Endodermal cell (in vitro differentiated cells): Measurements from ENCODE around the gene MMP2. TPM values are rescaled to one million over a fixed set of nuclear protein-coding genes. Genes with fewer than 3 reads are reported as not detected.

Experiments used
- DNase-seq: peaks from one replicate; pipeline ENCODE4 v3.0.0-alpha.2; 2017
- H3K27ac ChIP-seq: 2 replicates; pipeline ENCODE4 v1.5.1; 2013; ENCODE audit warnings: mild to moderate bottlenecking, low read depth, low read length, moderate library complexity
- H3K27me3 ChIP-seq: 2 replicates; pipeline ENCODE4 v1.6.1; 2013; ENCODE audit warnings: mild to moderate bottlenecking, low read length, moderate library complexity; ENCODE audit not compliant: insufficient read depth, control insufficient read depth, poor library complexity, severe bottlenecking
- H3K36me3 ChIP-seq: 2 replicates; pipeline ENCODE4 v1.7.0; 2013; ENCODE audit warnings: mild to moderate bottlenecking, low read length, moderate library complexity; ENCODE audit not compliant: control insufficient read depth, insufficient read depth
- H3K4me1 ChIP-seq: one replicate; pipeline ENCODE4 v1.7.0; 2013; ENCODE audit warnings: low read length; ENCODE audit not compliant: control insufficient read depth, insufficient read depth
- H3K4me3 ChIP-seq: 2 replicates; pipeline ENCODE4 v1.5.1; 2013; ENCODE audit warnings: mild to moderate bottlenecking, low read length, moderate library complexity
- H3K9ac ChIP-seq: 2 replicates; pipeline ENCODE4 v1.6.1; 2013; ENCODE audit warnings: mild to moderate bottlenecking, low read length, moderate library complexity; ENCODE audit not compliant: poor library complexity, severe bottlenecking; ENCODE audit errors: extremely low read depth
- H3K9me3 ChIP-seq: 2 replicates; pipeline ENCODE4 v1.6.1; 2013; ENCODE audit warnings: mild to moderate bottlenecking, low read length, moderate library complexity; ENCODE audit not compliant: control insufficient read depth
- H3K27ac Mint-ChIP-seq: 2 replicates; pipeline ENCODE4 v1.8.0; 2020; ENCODE audit warnings: mixed read lengths
- H3K27me3 Mint-ChIP-seq: 2 replicates; pipeline ENCODE4 v1.8.0; 2021; ENCODE audit warnings: mild to moderate bottlenecking, mixed read lengths; ENCODE audit not compliant: insufficient read depth
- H3K36me3 Mint-ChIP-seq: 2 replicates; pipeline ENCODE4 v1.8.0; 2020; ENCODE audit warnings: low read depth, mixed read lengths
- H3K4me1 Mint-ChIP-seq: 2 replicates; pipeline ENCODE4 v1.8.0; 2020; ENCODE audit warnings: mixed read lengths
- H3K4me3 Mint-ChIP-seq: 2 replicates; pipeline ENCODE4 v1.8.0; 2020; ENCODE audit warnings: mild to moderate bottlenecking, moderate library complexity, mixed read lengths
- H3K9me3 Mint-ChIP-seq: 2 replicates; pipeline ENCODE4 v1.8.0; 2020; ENCODE audit warnings: mild to moderate bottlenecking, mixed read lengths
- WGBS, 2 experiments: methylation state at CpG; one replicate each; pipeline versions ENCODE4 v1.1.5 to v1.1.7; 2013; ENCODE audit warnings: missing lambda C conversion rate in 2 of 2, mixed read lengths in 1 of 2; ENCODE audit not compliant: insufficient coverage in 1 of 2, insufficient read length in 1 of 2; 5-methylcytosine and 5-hydroxymethylcytosine counted together
- total RNA-seq, 2 donors: library from RNA; stranded (reverse); fragmentation: NEBNext Ultra II Directional in 1 of 2; extraction: Animal tissue kit (Norgen Biotek cat#: 25700) in 1 of 2; gene quantifications; 2 replicates in 1 of 2; 3 replicates in 1 of 2; pipeline ENCODE4 v1.2.1, GENCODE V29; 2021
- TF ChIP-seq, protein P1 (sequence below): fragments of 200-600 bp; sonication (generic); conservative IDR thresholded peaks from 2 replicates; pipeline ENCODE4 v1.5.0; 2021; ENCODE audit warnings: antibody characterized with exemption, mild to moderate bottlenecking

Gene MMP2
- total RNA-seq, 2 donors from 2014 or later = 65.0 to 80.4 TPM

DNA sequence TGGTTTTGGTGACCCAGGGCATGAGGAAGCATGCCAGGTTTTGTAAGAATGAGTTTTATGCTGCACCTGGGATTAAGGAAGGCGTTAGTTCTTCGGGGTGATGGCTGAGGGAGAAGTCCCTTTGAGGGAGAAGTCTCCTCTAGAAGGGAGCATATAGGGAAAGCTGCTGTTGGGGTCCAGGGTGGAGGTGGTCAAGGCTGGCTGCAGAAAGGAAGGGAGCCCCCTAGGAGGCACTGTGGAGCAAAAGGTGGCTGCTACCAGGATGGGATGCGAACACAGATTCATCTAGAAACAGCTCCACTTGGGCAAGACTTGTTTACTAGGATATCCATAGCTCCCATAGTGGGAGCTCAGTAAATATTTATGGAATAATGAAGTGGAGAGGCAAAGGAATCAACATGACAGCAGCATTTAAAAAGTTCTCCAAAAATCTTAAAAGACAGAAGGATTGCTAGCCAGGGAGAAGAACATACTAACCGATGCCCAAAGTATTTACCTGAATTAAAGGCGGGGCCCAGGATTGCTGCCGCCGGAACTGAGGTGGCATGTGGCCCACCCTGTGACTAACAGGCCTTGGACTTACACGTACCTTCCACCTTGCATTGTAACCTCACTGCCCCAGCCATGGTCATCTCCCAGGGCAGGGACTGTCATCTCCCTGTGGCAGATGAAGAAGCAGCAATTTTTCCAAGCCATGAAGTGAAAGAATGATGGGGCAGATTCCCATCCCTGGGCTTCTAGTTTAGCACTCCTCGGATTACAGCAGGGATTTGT, 22.7 kb downstream of the MMP2 start:
- Mint-ChIP-seq H3K9me3 (no peaks in the 10 kb centered on the region), H3K27me3 (no peaks in the 10 kb centered on the region)

GRCh38 chr16:55502801-55503366, 23.9 kb downstream of the MMP2 start:
- Mint-ChIP-seq H3K4me3 (no peak overlapping the region), H3K27ac (no peak overlapping the region), H3K36me3 (peaks cover 21% of the 10 kb centered on the region), H3K9me3 (no peaks in the 10 kb centered on the region), H3K27me3 (no peaks in the 10 kb centered on the region), H3K4me1 (peaks cover 10% of the 10 kb centered on the region)
- Histone ChIP-seq H3K9me3 (no peaks in the 10 kb centered on the region), H3K4me3 (no peak overlapping the region), H3K27ac (peak overlapping the region; percentile 70), H3K27me3 (no peaks in the 10 kb centered on the region), H3K9ac (no peak overlapping the region), H3K36me3 (peaks cover 4% of the 10 kb centered on the region), H3K4me1 (peaks cover 5% of the 10 kb centered on the region)
- 86 to 95% methylated on average over 9 to 13 of the region's 13 CpGs for WGBS, 2 experiments
- TF ChIP-seq, protein P1, sequence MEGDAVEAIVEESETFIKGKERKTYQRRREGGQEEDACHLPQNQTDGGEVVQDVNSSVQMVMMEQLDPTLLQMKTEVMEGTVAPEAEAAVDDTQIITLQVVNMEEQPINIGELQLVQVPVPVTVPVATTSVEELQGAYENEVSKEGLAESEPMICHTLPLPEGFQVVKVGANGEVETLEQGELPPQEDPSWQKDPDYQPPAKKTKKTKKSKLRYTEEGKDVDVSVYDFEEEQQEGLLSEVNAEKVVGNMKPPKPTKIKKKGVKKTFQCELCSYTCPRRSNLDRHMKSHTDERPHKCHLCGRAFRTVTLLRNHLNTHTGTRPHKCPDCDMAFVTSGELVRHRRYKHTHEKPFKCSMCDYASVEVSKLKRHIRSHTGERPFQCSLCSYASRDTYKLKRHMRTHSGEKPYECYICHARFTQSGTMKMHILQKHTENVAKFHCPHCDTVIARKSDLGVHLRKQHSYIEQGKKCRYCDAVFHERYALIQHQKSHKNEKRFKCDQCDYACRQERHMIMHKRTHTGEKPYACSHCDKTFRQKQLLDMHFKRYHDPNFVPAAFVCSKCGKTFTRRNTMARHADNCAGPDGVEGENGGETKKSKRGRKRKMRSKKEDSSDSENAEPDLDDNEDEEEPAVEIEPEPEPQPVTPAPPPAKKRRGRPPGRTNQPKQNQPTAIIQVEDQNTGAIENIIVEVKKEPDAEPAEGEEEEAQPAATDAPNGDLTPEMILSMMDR = no peak
- peak; percentile 43 for DNase-seq

More for the DNA sequence above, 22.7 kb downstream of the MMP2 start:
- no peaks in the 10 kb centered on the region for H3K27me3 ChIP-seq
- WGBS, 2 experiments = 90 to 100% methylated on average over 4 to 9 of the region's 9 CpGs
- peaks cover 4% of the 10 kb centered on the region for H3K36me3 ChIP-seq
- no peak overlapping the region for H3K4me3 ChIP-seq
- TF ChIP-seq, protein P1 = peak; percentile 77
- H3K4me1 ChIP-seq = peaks cover 5% of the 10 kb centered on the region
- Mint-ChIP-seq H3K4me3 (no peak overlapping the region), H3K27ac (no peak overlapping the region), H3K36me3 (peaks cover 24% of the 10 kb centered on the region), H3K4me1 (peaks cover 10% of the 10 kb centered on the region)
- DNase-seq = peak; percentile 83
- H3K27ac ChIP-seq = no peak overlapping the region
- H3K9me3 ChIP-seq = no peaks in the 10 kb centered on the region
- no peak overlapping the region for H3K9ac ChIP-seq

DNA sequence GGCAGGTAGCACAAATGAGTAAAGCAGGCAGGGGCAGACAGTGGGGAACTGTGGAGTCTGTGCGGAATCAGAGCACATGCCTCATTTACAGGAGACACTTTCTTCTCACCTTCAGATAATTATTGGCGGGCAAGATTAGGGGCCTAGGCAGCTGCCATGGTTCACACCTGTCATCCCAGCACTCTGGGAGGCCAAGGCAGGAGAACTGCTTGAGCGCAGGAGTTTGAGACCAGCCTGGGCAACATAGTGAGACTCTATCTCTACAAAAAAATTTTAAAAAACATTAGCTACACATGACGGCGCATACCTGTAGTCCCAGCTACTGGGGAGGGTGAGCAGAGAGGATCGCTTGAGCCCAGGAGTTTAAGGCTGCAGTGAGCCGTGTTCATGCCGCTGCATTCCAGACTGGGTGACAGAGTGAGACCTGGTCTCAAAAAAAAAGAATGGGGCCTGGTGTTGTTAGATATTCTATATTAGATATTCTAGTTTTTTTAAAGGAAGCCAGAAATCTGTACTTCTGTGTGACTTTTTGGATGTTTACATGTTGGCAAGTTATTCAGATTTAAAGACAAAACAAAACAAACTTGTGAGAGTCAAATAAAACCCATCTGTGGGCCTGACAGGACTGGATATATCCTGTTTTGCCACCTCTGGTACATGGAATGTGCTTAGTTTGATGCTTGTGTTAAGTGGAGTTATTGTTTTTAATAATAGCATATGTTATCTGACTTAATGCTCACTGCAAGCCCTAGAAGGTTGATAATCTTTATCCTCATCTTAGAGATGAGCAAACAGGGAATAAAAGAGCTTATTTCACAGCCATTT, 24.9 kb downstream of the MMP2 start:
- Mint-ChIP-seq H3K9me3 (no peaks in the 10 kb centered on the region), H3K27me3 (no peaks in the 10 kb centered on the region), H3K27ac (no peak overlapping the region), H3K4me1 (peaks cover 10% of the 10 kb centered on the region), H3K4me3 (no peak overlapping the region), H3K36me3 (peaks cover 13% of the 10 kb centered on the region)
- H3K9ac ChIP-seq = no peak overlapping the region
- peaks cover 5% of the 10 kb centered on the region for H3K4me1 ChIP-seq
- TF ChIP-seq, protein P1 = no peak
- H3K4me3 ChIP-seq = no peak overlapping the region
- H3K36me3 ChIP-seq = peaks cover 4% of the 10 kb centered on the region
- WGBS, 2 experiments = 86 to 96% methylated on average over 7 to 8 of the region's 8 CpGs
- H3K9me3 ChIP-seq = no peaks in the 10 kb centered on the region
- no peaks in the 10 kb centered on the region for H3K27me3 ChIP-seq
- no peak overlapping the region for H3K27ac ChIP-seq
- DNase-seq = no peak
